ENCODE measurements around the gene MTMR6. TPM values are rescaled to one million over a fixed set of nuclear protein-coding genes. Genes with fewer than 3 reads are reported as not detected.

The MTMR6 gene
- total RNA-seq, 1 experiment from 2014 or later = 27.4 TPM

Other genes with a start within 250 kb of the MTMR6 start
- gene PABPC3, start 191.4 kb downstream of the MTMR6 start, total RNA-seq (2014; rRNA removed; shearing (Covaris generic); ENCODE audit: low replicate concordance) = 0.14 and 0.37 TPM in 2 replicates
- not detected in 2 replicates for gene AMER2, start 115.2 kb downstream of the MTMR6 start, total RNA-seq (2014; rRNA removed; shearing (Covaris generic); ENCODE audit: low replicate concordance)
- 55.1 and 96.1 TPM in 2 replicates for gene NUP58, start 14.1 kb upstream of the MTMR6 start, total RNA-seq (2014; rRNA removed; shearing (Covaris generic); ENCODE audit: low replicate concordance)
- gene ATP8A2, start 84.5 kb upstream of the MTMR6 start, total RNA-seq (2014; rRNA removed; shearing (Covaris generic); ENCODE audit: low replicate concordance) = not detected in 2 replicates

All from Karpas-422 (cell line).